ENCODE measurements around the gene TAS2R60.
"Not testable (repeated sequence)": the region's sequence is repeated elsewhere in the genome, so short reads cannot be mapped to it uniquely, and the experiment has no call there.

Gene TAS2R60

DNA sequence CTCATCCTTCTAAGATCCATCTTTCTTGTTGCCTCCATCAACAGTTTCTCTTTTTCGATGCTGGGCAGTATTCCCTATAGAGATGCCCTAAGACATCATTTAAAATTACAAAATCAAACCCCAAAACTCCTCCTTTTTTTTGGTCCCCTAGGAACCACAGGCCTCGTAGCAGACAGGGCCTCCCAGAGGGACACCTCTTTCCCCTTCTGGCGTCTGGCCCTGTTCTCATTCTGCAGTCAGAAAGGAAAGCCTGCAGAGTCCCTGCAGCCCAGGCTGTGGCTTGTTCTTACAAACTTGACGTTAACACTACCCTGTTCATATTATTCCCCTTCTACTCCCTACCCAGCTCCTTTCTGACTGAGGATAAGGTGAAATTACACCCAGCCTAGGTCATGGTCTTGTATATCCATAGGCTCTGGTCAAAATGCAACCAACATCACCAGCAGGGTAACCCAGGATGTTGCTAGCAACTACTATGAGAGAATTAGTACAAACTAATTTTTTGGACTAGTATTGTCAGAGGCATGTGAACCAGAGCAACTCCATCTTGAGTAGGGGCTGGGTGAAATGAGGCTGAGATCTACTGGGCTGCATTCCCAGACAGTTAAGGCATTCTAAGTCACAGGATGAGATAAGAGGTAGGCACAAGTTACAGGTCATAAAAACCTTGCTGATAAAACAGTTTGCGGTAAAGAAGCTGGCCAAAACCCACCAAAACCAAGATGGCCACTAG is 31.1 kb upstream of the TAS2R60 start:
- no peak for DNase-seq (ENCODE audit: low read depth, low spot score)

DNA sequence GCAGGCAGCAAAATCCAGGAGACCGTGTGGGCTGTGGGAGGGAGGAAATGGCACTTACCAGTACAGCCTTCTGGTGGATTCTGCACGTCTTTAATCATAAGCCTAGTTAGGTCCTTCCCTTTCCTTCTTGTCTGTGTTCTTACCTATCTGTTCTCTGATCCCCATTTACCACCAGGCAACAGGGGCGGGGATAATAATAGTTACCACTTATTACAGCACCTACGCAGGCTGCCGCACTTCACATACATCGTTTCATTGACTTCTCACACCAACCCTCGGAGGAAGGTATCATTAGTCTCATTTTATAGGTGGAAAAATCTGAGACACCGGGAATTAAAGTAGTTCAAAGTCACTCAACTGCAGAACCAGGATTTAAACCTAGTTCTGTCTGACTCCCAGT is 30.1 kb upstream of the TAS2R60 start:
- no peak for DNase-seq (ENCODE audit: low read depth, low spot score)

DNA sequence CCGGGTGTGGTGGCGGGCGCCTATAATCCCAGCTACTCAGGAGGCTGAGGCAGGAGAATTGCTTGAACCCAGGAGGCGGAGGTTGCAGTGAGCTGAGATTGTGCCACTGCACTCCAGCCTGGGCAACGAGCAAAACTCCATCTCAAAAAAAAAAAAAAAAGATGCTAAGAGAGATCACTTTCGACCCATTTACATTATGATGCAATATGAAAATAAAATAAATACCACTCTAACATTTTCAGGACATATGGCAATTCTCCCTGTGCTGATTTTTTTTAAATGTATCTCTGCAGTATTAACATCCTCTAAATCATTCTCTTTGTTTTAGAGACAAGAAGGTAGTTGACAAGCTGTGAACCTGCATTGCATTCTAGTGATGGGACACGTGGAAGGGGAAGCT is 28.0 kb upstream of the TAS2R60 start:
- not testable (repeated sequence) for DNase-seq (ENCODE audit: low read depth, low spot score)

- DNase-seq (ENCODE audit: low read depth, low spot score): no peak
Measured at GRCh38 chr7:143415742-143416397, 27.4 kb upstream of the TAS2R60 start.

DNA sequence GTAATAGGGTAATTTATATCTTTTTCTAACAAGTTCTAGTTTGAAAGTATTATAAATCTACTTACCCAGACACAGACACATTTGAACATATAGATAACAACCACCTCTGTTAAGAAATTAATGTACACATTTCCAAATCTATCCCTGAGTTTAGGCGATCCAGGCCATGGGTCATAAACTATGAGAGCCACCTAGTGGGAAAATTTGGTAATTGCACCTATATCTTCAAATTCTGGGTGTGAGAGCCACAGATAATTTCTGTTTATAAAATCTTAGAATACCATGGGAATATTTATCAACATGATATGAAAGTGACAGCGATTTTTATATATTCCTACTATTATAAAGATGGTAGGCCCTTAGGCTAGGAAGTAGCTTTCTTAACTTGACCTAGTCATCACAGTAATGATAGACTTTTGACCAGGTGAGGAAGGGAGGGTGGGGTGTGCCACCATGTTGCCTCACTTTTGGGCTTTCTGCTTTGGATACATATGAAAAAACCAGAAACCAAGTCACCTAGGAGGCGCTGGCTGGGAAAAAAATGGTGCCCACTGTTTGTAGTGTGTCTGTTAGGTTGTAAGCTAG is 26.6 kb upstream of the TAS2R60 start:
- DNase-seq (ENCODE audit: low read depth, low spot score): no peak

DNA sequence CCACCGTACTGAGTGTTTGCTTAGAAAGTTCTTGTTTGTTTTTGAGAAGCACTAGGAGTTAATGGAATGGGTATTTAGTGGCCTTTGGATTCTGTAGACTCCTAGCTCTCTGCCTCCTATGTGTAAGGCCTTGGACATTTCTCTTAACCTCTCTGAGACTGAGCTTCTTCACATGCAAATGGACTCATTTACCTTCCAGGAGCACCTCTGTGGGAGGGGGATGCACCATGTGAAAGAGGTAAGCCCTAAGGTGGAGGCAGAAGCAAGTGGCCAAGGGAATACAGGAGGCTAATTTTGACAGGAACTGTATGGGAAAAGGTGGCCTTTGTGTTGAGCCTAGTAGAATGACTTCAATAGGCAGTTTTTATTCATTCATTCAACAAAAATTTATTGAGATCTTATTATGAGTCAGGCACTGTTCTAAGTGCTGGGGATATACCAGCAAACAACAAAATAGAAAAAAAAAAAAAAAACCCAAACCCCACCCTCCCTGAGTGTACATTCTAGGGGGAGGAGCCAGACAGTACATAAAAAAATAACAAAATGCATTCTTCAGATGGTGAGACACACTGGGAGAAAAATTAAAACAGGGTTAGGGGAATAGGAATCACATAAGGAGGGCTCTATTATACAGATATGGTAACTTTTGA is 25.4 kb upstream of the TAS2R60 start:
- no peak for DNase-seq (ENCODE audit: low read depth, low spot score)

DNA sequence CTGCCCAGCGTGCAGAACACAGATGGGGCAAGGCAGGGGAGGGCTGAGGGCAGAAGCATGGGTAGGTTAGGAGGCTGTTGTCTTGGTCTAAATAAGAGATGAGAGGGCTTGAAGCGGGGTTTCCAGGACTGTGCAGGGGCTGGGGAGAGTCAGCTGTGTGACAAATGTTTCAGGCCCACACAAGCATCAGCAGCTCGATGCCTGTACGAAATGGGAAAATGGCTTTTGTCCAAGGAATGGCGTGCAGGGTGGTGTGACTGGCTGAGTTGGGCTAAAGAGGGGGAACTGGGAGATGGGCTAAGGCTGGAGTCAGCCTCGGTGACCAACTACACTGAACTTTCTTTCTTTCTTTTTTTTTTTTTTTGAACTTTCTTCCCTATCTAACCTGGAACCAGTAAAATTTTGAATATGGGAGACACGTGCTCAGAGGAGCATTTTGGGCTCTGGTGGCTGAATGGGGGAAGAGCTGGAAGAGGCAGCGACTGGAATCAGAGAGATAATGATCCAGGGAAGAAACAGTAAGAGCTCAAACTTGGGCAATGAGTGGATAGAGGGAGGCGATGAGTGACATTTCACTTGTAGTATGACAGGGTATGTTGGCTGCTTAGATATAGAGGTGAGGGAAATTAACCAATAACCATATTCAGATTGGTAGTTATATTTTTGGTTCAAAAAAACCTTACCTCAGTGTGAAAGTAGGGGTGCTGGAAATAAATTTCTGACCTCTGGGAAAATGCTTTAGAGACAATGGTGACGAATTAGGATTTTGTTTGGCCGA is 24.4 kb upstream of the TAS2R60 start:
- DNase-seq (ENCODE audit: low read depth, low spot score): no peak

DNA sequence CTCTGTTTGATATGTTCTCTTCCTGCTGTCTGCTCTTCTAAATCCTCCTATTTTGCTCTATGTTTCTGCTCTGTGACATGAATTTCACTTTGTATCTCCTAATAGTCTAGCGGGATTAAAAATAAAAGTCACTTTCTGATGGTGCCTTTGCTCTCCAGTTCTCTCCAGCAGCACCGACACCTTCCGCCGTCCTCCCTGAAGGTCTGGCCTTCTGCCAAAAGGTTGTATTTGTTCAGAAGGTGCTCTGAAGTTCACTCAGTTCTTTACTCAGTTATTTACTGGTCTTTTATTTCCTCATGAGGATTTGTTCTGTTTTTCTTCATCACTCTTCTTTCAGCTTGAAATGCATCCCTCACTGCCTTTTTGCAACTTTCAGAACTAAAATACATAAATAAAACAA is 23.4 kb upstream of the TAS2R60 start:
- DNase-seq (ENCODE audit: low read depth, low spot score): no peak

DNA sequence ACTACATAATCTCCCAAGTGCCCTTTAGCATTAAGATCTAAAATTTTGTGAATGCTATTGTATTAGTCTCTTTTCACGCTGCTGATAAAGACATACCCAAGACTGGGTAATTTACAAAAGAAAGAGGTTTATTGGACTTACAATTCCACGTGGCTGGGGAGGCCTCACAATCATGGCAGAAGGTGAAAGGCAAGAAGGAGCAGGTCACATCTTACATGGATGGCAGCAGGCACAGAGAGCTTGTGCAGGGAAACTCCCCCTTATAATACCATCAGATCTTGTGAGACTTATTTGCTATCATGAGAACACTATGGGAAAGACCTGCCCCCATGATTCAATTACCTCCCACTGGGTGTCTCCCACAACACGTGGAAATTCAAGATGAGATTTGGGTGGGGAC is 22.6 kb upstream of the TAS2R60 start:
- not testable (repeated sequence) for DNase-seq (ENCODE audit: low read depth, low spot score)

DNA sequence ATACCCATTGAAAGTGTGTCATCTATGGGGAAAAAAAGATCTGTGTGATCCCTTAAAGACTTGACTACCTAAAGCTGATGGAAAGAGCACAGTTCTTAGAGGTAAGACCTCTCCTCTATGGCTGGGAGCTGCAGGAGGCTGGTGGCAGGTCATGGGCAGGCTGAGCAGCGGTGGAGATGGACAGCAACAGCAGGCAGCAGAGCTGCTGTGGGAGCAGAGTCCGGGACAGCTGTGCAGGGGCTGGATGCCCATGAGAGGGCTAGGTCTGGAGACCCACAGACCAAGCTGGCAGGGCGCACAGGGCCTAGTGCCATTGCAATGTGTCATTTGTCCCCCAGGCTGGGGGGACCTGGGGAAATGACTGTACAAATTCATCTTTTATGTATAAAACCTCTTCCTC is 21.2 kb upstream of the TAS2R60 start:
- no peak for DNase-seq (ENCODE audit: low read depth, low spot score)

DNA sequence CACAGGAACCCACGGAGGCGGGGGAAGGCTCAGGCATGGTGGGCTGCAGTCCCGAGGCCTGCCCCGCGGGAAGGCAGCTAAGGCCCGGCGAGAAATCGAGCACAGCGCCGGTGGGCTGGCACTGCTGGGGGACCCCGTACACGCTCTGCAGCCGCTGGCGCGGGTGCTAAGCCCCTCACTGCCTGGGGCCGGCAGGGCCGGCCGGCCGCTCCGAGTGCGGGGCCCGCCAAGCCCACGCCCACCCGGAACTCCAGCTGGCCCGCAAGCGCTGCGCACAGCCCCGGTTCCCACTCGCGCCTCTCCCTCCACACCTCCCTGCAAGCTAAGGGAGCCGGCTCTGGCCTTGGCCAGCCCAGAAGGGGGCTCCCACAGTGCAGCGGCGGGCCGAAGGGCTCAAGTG is 18.8 kb upstream of the TAS2R60 start:
- DNase-seq (ENCODE audit: low read depth, low spot score): not testable (repeated sequence)

- no peak for DNase-seq (ENCODE audit: low read depth, low spot score)
Measured at GRCh38 chr7:143426479-143427142, 16.6 kb upstream of the TAS2R60 start.

DNA sequence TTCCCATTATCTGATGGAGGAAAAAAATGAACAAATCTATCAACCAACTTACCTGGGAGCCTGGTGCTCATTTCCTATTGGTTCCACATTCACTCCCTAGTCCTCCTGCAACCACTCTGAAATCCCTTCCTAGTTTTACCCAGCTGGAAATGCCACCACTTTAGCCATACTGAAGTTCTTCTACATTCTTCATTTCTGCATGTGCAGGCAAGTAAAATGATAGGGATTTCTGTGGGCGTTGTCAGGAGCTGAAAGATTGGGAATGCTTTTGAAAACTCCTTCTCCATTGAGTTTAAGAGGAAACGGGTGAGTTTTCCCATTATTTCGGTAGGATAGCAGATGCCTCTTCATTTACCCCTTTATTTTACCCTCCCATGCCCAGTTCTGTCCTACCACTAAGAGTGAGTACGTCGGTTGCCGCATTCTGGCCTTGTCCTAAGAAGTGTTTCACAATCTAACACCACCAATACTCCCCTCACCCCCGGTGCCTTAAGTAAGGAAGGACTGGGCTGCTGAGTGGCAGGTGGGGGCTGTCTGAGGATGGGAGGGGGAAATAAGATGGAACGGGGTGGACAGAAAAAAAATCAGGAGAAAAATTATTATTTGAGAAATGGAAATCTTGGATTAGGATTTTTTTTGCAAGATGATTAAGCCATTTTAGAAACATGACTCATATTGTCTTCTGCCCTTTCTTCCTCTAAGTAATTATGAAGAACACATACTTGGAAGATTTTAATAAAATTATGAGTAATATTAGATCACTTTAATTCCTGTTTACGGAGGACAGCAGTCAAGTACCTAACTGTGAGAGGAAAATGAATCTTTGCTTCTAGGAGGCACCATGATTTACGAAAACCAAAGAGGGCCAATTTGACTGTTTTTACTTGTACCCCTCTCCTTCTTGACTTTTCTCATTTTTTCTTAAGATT is 13.2 kb upstream of the TAS2R60 start:
- DNase-seq (ENCODE audit: low read depth, low spot score): no peak

GRCh38 chr7:143431109-143431508 is 12.1 kb upstream of the TAS2R60 start:
- no peak for DNase-seq (ENCODE audit: low read depth, low spot score)

DNA sequence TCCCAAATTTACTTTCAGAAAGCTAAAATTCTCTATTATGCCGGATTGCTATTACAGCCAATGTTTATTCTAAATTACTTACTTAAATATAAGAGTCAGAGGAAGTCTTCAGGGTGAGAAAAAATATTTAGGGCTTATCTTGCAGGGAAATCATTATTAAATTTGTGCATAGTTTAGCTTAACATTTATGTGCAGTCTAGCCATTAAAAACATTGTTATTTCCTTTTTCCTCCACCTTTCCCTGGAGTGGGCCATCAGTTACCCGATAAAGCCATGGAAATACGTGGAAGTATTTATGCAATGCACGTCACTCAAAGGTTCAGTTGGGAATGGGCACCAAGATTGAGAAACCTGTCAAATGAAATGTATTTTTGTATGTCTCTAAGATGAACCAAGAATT is 9.5 kb upstream of the TAS2R60 start:
- DNase-seq (ENCODE audit: low read depth, low spot score): no peak

DNA sequence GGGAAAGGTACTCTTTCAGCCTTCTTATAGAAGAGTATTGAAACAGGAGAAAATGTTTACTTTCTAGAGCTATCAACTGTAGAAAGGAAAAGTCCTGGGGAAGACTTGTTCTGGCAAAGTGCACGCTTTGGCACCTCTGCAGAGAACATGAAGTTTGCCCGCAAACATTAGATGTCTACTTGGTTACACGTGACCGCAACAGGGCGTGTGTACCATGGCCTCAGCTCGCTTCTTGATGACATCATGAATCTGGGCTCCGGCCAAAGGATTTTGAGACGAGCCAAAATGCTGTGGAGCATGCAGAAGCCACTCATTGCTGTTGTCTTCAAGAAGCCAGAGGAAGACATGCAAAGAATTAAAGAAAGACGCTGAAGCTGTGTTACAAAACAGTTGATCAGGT is 8.6 kb upstream of the TAS2R60 start:
- DNase-seq (ENCODE audit: low read depth, low spot score): no peak

GRCh38 chr7:143435266-143435665 is 8.0 kb upstream of the TAS2R60 start:
- no peak for DNase-seq (ENCODE audit: low read depth, low spot score)

DNA sequence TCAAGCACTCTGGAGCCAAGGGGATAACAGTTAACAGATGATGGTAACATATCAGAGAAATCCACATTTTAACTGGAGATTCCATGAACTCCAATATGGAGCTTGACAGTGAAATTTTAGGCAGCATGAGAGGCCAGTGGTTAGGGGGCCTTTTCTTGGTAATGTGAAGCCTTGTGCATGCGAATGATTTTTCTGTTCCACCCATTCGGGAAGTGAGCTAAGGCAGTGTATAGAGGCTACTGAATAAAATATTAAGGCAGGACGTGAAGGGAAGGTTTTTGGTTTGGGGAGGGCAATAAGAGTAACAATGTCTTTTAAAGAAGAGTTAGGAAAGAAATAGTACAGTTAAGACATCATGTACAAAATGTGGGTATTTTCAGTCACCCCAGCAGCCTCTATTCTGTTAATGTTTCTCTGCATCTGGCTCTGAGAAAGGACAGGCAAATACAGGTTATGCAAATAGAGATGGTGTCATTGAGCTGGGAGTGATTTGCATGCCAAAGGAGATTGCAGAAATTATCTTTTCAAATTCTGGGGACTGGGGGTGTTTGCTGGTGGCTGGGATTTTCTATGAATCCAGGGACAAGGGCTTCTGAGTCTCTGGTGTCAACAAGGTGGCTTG is 6.8 kb upstream of the TAS2R60 start:
- no peak for DNase-seq (ENCODE audit: low read depth, low spot score)

DNA sequence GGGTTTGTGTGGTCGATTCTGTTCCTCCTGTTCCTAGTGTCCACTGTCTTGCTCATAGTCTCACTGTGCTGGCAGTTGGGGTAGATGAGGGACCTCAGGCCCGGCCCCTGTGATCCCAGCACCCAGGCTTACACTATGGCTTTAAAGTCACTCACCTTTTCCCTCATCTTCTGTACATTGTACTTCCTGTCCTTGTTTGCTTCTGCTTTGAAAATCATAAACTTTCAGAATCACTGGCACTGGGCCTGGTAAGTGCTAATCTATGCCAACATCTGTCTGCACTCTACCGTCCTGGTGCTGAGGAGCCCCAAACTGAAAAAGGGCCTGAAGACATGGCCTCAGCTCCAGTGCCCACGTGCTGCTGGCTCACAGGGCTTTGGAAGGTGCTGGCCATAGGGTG is 5.7 kb upstream of the TAS2R60 start:
- DNase-seq (ENCODE audit: low read depth, low spot score): no peak

- no peak for DNase-seq (ENCODE audit: low read depth, low spot score)
Measured at GRCh38 chr7:143439866-143440265, 3.4 kb upstream of the TAS2R60 start.

Data from activated CD4-positive, CD25-positive, alpha-beta regulatory T cell treated with anti-CD3 and anti-CD28 coated beads, Interleukin-2, amount 50 U/mL, for 16 hours (primary cell).